PC-3 (cell line): ENCODE results near the gene FGF18. TPM values are rescaled to one million over a fixed set of nuclear protein-coding genes. Genes with fewer than 3 reads are reported as not detected.

Experiments used
- ATAC-seq: fragments of 200-7000 bp; cut with Tn5 transposase; 2 replicates; pipeline ENCODE4 v1.9.1; 2020; ENCODE audit warnings: mild to moderate bottlenecking, moderate library complexity
- BruUV-seq: library from RNA; stranded (reverse); fragments of 400-500 nt; replicated peaks from 2 replicates; lab custom pipeline; 2021; lab: Mats Ljungman, UMichigan
- CTCF ChIA-PET: fragments of 300-600 bp; sonication (Branson Sonifier 250); formaldehyde crosslinking; loops from one replicate; lab custom pipeline; 2022; ENCODE audit warnings: antibody characterized with exemption; lab: Charles Lee
- POLR2A ChIA-PET: fragments of 300-600 bp; sonication (Branson Sonifier 250); formaldehyde crosslinking; loops from one replicate; lab custom pipeline; 2022; ENCODE audit warnings: antibody characterized with exemption; ENCODE audit not compliant: unreplicated experiment; lab: Charles Lee
- DNase-seq: peaks from one replicate; pipeline ENCODE4 v3.0.0-alpha.2; 2015
- H2AFZ ChIP-seq: fragments of 300-600 bp; sonication (generic); 2 replicates; pipeline ENCODE4 v1.6.0; 2016; ENCODE audit warnings: antibody characterized with exemption, low read length
- H3F3A ChIP-seq: fragments of 300-600 bp; sonication (generic); one replicate; pipeline ENCODE4 v1.6.0; 2017; ENCODE audit warnings: antibody characterized with exemption, low read length, control low read depth, mild to moderate bottlenecking; ENCODE audit not compliant: unreplicated experiment
- H3K27ac ChIP-seq: fragments of 300-600 bp; sonication (generic); 2 replicates; pipeline ENCODE4 v1.5.1; 2016; ENCODE audit warnings: mild to moderate bottlenecking, low read length
- H3K27me3 ChIP-seq: fragments of 300-600 bp; sonication (generic); 2 replicates; pipeline ENCODE4 v1.6.1; 2016; ENCODE audit warnings: low read length, mixed read lengths
- H3K36me3 ChIP-seq: fragments of 300-600 bp; sonication (generic); 2 replicates; pipeline ENCODE4 v1.6.1; 2016; ENCODE audit warnings: low read depth, mixed run types, low read length, mixed read lengths
- H3K4me1 ChIP-seq: fragments of 300-600 bp; sonication (generic); 2 replicates; pipeline ENCODE4 v1.5.1; 2016; ENCODE audit warnings: low read length; ENCODE audit not compliant: insufficient read depth
- H3K4me2 ChIP-seq: fragments of 300-600 bp; sonication (generic); 2 replicates; pipeline ENCODE4 v1.6.0; 2016; ENCODE audit warnings: low read length
- H3K4me3 ChIP-seq: fragments of 300-600 bp; sonication (generic); 2 replicates; pipeline ENCODE4 v1.5.1; 2016; ENCODE audit warnings: mild to moderate bottlenecking, low read length, mixed read lengths
- H3K79me2 ChIP-seq: fragments of 300-600 bp; sonication (generic); 2 replicates; pipeline ENCODE4 v1.6.1; 2017; ENCODE audit warnings: low read length, mixed read lengths
- H3K9ac ChIP-seq: fragments of 300-600 bp; sonication (generic); 2 replicates; pipeline ENCODE4 v1.6.0; 2016; ENCODE audit warnings: mild to moderate bottlenecking, low read length
- H3K9me2 ChIP-seq: fragments of 300-600 bp; sonication (generic); replicated peaks from 2 replicates; pipeline ENCODE4 v1.6.1; 2016; ENCODE audit warnings: mixed run types, low read length, mixed read lengths
- H3K9me3 ChIP-seq: fragments of 300-600 bp; sonication (generic); 2 replicates; pipeline ENCODE4 v1.6.1; 2016; ENCODE audit warnings: low read length, mixed read lengths
- H4K20me1 ChIP-seq: fragments of 300-600 bp; sonication (generic); 2 replicates; pipeline ENCODE4 v1.6.1; 2016; ENCODE audit warnings: low read length, mixed read lengths
- CTCF ChIP-seq: fragments of 300-600 bp; sonication (generic); conservative IDR thresholded peaks from 2 replicates; pipeline ENCODE4 v1.5.1; 2017; ENCODE audit warnings: antibody characterized with exemption, low read depth, mild to moderate bottlenecking, low read length
- EZH2 ChIP-seq: fragments of 300-600 bp; sonication (generic); IDR thresholded peaks from one replicate; pipeline ENCODE4 v1.6.1; 2017; ENCODE audit warnings: antibody characterized with exemption, mild to moderate bottlenecking, low read length; ENCODE audit not compliant: unreplicated experiment
- EZH2phosphoT487 ChIP-seq: fragments of 300-600 bp; sonication (generic); IDR thresholded peaks from 2 replicates; pipeline ENCODE4 v1.6.1; 2018; ENCODE audit warnings: mild to moderate bottlenecking, antibody characterized with exemption, low read length, borderline replicate concordance
- intact Hi-C: fragments of 100-400 bp; cut with micrococcal nuclease; formaldehyde crosslinking; loops from 2 replicates; pipeline ENCODE4 v1.9.0; 2023
- total RNA-seq: library from RNA; depleted of rRNA; stranded (reverse); fragments of >200 nt; gene quantifications from 2 replicates; pipeline ENCODE4 v1.2.3, GENCODE V29; 2014

FGF18 gene
- total RNA-seq, 1 experiment from 2014 or later: 0.26 TPM

- ChIA-PET POLR2A (no interaction called here), CTCF (no interaction called here)
- Histone ChIP-seq H3K9ac (no peak overlapping the region), H3K4me2 (no peak overlapping the region), H3K27me3 (peaks cover 19% of the 10 kb centered on the region; the same call in 1 of the 2 replicates), H3K27ac (no peak overlapping the region), H4K20me1 (no peaks in the 10 kb centered on the region), H3K36me3 (no peaks in the 10 kb centered on the region), H2AFZ (no peak overlapping the region), H3K9me3 (no peaks in the 10 kb centered on the region), H3F3A (no peaks in the 10 kb centered on the region), H3K9me2 (no peaks in the 10 kb centered on the region), H3K79me2 (no peaks in the 10 kb centered on the region), H3K4me1 (no peaks in the 10 kb centered on the region), H3K4me3 (no peak overlapping the region)
- TF ChIP-seq CTCF (no peak), EZH2 (no peak), EZH2phosphoT487 (no peak)
- BruUV-seq: no TSS peak
- DNase-seq: no peak
- no peak for ATAC-seq
- intact Hi-C loops: no loop called here
These were observed 58.2 kb downstream of the FGF18 start for GRCh38 chr5:171477666-171478065.

GRCh38 chr5:171478946-171479775, 59.7 kb downstream of the FGF18 start:
- H4K20me1 ChIP-seq: no peaks in the 10 kb centered on the region
- no peak overlapping the region for H3K27ac ChIP-seq
- no peaks in the 10 kb centered on the region for H3K79me2 ChIP-seq
- TF ChIP-seq CTCF: no peak
- no peak for TF ChIP-seq EZH2
- TF ChIP-seq EZH2phosphoT487: no peak
- CTCF ChIA-PET: no interaction called here
- no peaks in the 10 kb centered on the region for H3K9me3 ChIP-seq
- H3K4me1 ChIP-seq: no peaks in the 10 kb centered on the region
- DNase-seq (no peak), ATAC-seq (no peak)
- BruUV-seq: no TSS peak
- POLR2A ChIA-PET: no interaction called here
- no peak overlapping the region for H3K4me3 ChIP-seq
- no peak overlapping the region for H3K4me2 ChIP-seq
- H3K9ac ChIP-seq: no peak overlapping the region
- no peaks in the 10 kb centered on the region for H3K9me2 ChIP-seq
- no peak overlapping the region for H2AFZ ChIP-seq
- intact Hi-C loops: no loop called here
- no peaks in the 10 kb centered on the region for H3F3A ChIP-seq
- peaks cover 14% of the 10 kb centered on the region; the same call in 1 of the 2 replicates for H3K27me3 ChIP-seq
- no peaks in the 10 kb centered on the region for H3K36me3 ChIP-seq

DNA sequence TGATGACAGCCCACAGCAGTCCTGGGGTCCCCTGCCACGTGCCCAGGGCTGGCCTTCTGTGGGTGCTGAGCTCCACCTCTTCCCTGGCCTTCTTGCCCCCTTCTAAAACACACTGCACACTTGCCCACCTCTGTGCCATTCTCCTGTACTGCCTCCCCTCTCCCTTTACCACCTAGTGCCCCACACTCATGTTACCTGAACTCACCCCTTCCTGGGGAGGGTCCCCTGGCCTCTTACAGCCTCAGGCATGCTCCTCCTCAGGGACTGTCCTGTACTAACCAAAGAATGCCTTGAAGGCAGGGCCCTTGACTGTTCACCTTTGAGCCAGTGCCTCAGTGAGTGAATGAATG, 60.3 kb downstream of the FGF18 start:
- no peaks in the 10 kb centered on the region for H3K79me2 ChIP-seq
- CTCF ChIA-PET: no interaction called here
- intact Hi-C loops: loop anchor here (5.0 to 10.0 kb wide), 3 partner anchors 135 to 428 kb away; no protein-coding TSS in a partner anchor

More for the DNA sequence above, 60.3 kb downstream of the FGF18 start:
- Histone ChIP-seq H3K9ac (no peak overlapping the region), H3K27me3 (peaks cover 14% of the 10 kb centered on the region; the same call in 1 of the 2 replicates), H3K36me3 (no peaks in the 10 kb centered on the region), H3K4me3 (no peak overlapping the region), H3K4me1 (no peaks in the 10 kb centered on the region), H4K20me1 (no peaks in the 10 kb centered on the region), H3F3A (no peaks in the 10 kb centered on the region), H3K4me2 (no peak overlapping the region), H3K9me3 (no peaks in the 10 kb centered on the region), H2AFZ (no peak overlapping the region), H3K9me2 (no peaks in the 10 kb centered on the region), H3K27ac (no peak overlapping the region)
- ATAC-seq (no peak), DNase-seq (no peak)
- POLR2A ChIA-PET: no interaction called here
- no TSS peak for BruUV-seq
- TF ChIP-seq CTCF (no peak), EZH2 (no peak), EZH2phosphoT487 (no peak)
